HepG2 (cell line): ENCODE data around the gene CLDN3. TPM values are rescaled to one million over a fixed set of nuclear protein-coding genes. Genes with fewer than 3 reads are reported as not detected.
A peak's percentile ranks its signal among the peaks of the same experiment; 100 is the strongest.

ENCODE experiments used
- GPBP1L1 ChIP-seq: sonication (generic); formaldehyde crosslinking; IDR thresholded peaks from 2 replicates; pipeline ENCODE4 v1.5.0; 2020; ENCODE audit warnings: mild to moderate bottlenecking, missing genetic modification reagents
- LCORL ChIP-seq, 2 experiments: fragments of 450-650 bp in 1 of 2; sonication (generic) in 1 of 2; formaldehyde crosslinking in 1 of 2; IDR thresholded peaks; 2 replicates each; pipeline versions ENCODE4 v1.5.0 to v1.6.1; 2017 to 2020; ENCODE audit warnings: antibody characterized with exemption in 1 of 2, missing genetic modification reagents in 1 of 2
- MIXL1 ChIP-seq: IDR thresholded peaks from 2 replicates; pipeline ENCODE4 v1.6.1; 2016
- MYC ChIP-seq: sonication (generic); formaldehyde crosslinking; IDR thresholded peaks from 2 replicates; pipeline ENCODE4 v1.9.0; 2021; ENCODE audit warnings: missing genetic modification reagents, borderline replicate concordance
- SALL1 ChIP-seq: sonication (generic); formaldehyde crosslinking; IDR thresholded peaks from 2 replicates; pipeline ENCODE4 v1.8.0; 2022; ENCODE audit warnings: mild to moderate bottlenecking, missing genetic modification reagents
- ZFX ChIP-seq: sonication (generic); formaldehyde crosslinking; IDR thresholded peaks from 2 replicates; pipeline ENCODE4 v1.4.0; 2020; ENCODE audit warnings: mild to moderate bottlenecking, low read depth, missing genetic modification reagents, moderate library complexity
- ZNF558 ChIP-seq: sonication (generic); formaldehyde crosslinking; IDR thresholded peaks from 2 replicates; pipeline ENCODE4 v1.9.0; 2022; ENCODE audit warnings: mild to moderate bottlenecking, missing genetic modification reagents, borderline replicate concordance
- polyA plus RNA-seq, 8 experiments: library from polyadenylated mRNA; depleted of rRNA in 3 of 8; stranded (reverse) in 7 of 8; unstranded in 1 of 8; fragments of >200 nt; fragmentation: Illumina TruSeq in 4 of 8; extraction: Trizol in 4 of 8; gene quantifications; 2 replicates each; pipeline versions ENCODE4 v1.2.1 to v1.2.3, GENCODE V29; 2011 to 2016; ENCODE audit warnings: low read depth in 4 of 8, missing spikeins in 1 of 8, mixed read lengths in 1 of 8; ENCODE audit not compliant: insufficient read depth in 1 of 8
- total RNA-seq, 5 experiments: library from RNA; depleted of rRNA; stranded (reverse); fragments of >200 nt; fragmentation: Illumina TruSeq; extraction: Trizol; gene quantifications; 2 replicates each; pipeline ENCODE4 v1.2.3, GENCODE V29; 2016; ENCODE audit warnings: low read depth in 1 of 5
- TF ChIP-seq, protein P1 (sequence below): sonication (generic); formaldehyde crosslinking; IDR thresholded peaks from 2 replicates; pipeline ENCODE4 v1.5.0; 2020; ENCODE audit warnings: mild to moderate bottlenecking, missing genetic modification reagents, borderline replicate concordance
- TF ChIP-seq, protein P2 (sequence below): sonication (generic); formaldehyde crosslinking; IDR thresholded peaks from 2 replicates; pipeline ENCODE4 v1.5.0; 2020; ENCODE audit warnings: missing genetic modification reagents
- TF ChIP-seq, protein P3 (sequence below): IDR thresholded peaks from 2 replicates; pipeline ENCODE4 v1.6.1; 2012; ENCODE audit warnings: low read length, improper control_type of control experiment
- TF ChIP-seq, protein P4 (sequence below): sonication (generic); formaldehyde crosslinking; IDR thresholded peaks from 2 replicates; pipeline ENCODE4 v1.5.1; 2020; ENCODE audit warnings: missing genetic modification reagents, mild to moderate bottlenecking, borderline replicate concordance

Gene CLDN3
- total and polyA plus RNA-seq, 2 of the 13 experiments (the other 11 are each of a cell fraction or from before 2014, with no cell fraction given): 0.31 to 0.51 TPM

GRCh38 chr7:73773700-73774517, 3.8 kb upstream of the CLDN3 start (continued):
- TF ChIP-seq, protein P1, sequence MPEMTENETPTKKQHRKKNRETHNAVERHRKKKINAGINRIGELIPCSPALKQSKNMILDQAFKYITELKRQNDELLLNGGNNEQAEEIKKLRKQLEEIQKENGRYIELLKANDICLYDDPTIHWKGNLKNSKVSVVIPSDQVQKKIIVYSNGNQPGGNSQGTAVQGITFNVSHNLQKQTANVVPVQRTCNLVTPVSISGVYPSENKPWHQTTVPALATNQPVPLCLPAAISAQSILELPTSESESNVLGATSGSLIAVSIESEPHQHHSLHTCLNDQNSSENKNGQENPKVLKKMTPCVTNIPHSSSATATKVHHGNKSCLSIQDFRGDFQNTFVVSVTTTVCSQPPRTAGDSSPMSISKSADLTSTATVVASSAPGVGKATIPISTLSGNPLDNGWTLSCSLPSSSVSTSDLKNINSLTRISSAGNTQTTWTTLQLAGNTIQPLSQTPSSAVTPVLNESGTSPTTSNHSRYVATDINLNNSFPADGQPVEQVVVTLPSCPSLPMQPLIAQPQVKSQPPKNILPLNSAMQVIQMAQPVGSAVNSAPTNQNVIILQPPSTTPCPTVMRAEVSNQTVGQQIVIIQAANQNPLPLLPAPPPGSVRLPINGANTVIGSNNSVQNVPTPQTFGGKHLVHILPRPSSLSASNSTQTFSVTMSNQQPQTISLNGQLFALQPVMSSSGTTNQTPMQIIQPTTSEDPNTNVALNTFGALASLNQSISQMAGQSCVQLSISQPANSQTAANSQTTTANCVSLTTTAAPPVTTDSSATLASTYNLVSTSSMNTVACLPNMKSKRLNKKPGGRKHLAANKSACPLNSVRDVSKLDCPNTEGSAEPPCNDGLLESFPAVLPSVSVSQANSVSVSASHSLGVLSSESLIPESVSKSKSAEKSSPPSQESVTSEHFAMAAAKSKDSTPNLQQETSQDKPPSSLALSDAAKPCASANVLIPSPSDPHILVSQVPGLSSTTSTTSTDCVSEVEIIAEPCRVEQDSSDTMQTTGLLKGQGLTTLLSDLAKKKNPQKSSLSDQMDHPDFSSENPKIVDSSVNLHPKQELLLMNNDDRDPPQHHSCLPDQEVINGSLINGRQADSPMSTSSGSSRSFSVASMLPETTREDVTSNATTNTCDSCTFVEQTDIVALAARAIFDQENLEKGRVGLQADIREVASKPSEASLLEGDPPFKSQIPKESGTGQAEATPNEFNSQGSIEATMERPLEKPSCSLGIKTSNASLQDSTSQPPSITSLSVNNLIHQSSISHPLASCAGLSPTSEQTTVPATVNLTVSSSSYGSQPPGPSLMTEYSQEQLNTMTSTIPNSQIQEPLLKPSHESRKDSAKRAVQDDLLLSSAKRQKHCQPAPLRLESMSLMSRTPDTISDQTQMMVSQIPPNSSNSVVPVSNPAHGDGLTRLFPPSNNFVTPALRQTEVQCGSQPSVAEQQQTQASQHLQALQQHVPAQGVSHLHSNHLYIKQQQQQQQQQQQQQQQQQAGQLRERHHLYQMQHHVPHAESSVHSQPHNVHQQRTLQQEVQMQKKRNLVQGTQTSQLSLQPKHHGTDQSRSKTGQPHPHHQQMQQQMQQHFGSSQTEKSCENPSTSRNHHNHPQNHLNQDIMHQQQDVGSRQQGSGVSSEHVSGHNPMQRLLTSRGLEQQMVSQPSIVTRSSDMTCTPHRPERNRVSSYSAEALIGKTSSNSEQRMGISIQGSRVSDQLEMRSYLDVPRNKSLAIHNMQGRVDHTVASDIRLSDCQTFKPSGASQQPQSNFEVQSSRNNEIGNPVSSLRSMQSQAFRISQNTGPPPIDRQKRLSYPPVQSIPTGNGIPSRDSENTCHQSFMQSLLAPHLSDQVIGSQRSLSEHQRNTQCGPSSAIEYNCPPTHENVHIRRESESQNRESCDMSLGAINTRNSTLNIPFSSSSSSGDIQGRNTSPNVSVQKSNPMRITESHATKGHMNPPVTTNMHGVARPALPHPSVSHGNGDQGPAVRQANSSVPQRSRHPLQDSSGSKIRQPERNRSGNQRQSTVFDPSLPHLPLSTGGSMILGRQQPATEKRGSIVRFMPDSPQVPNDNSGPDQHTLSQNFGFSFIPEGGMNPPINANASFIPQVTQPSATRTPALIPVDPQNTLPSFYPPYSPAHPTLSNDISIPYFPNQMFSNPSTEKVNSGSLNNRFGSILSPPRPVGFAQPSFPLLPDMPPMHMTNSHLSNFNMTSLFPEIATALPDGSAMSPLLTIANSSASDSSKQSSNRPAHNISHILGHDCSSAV (CRISPR knock-in tag): no peak
- TF ChIP-seq, protein P2, sequence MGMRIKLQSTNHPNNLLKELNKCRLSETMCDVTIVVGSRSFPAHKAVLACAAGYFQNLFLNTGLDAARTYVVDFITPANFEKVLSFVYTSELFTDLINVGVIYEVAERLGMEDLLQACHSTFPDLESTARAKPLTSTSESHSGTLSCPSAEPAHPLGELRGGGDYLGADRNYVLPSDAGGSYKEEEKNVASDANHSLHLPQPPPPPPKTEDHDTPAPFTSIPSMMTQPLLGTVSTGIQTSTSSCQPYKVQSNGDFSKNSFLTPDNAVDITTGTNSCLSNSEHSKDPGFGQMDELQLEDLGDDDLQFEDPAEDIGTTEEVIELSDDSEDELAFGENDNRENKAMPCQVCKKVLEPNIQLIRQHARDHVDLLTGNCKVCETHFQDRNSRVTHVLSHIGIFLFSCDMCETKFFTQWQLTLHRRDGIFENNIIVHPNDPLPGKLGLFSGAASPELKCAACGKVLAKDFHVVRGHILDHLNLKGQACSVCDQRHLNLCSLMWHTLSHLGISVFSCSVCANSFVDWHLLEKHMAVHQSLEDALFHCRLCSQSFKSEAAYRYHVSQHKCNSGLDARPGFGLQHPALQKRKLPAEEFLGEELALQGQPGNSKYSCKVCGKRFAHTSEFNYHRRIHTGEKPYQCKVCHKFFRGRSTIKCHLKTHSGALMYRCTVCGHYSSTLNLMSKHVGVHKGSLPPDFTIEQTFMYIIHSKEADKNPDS: no peak
- TF ChIP-seq, protein P3, sequence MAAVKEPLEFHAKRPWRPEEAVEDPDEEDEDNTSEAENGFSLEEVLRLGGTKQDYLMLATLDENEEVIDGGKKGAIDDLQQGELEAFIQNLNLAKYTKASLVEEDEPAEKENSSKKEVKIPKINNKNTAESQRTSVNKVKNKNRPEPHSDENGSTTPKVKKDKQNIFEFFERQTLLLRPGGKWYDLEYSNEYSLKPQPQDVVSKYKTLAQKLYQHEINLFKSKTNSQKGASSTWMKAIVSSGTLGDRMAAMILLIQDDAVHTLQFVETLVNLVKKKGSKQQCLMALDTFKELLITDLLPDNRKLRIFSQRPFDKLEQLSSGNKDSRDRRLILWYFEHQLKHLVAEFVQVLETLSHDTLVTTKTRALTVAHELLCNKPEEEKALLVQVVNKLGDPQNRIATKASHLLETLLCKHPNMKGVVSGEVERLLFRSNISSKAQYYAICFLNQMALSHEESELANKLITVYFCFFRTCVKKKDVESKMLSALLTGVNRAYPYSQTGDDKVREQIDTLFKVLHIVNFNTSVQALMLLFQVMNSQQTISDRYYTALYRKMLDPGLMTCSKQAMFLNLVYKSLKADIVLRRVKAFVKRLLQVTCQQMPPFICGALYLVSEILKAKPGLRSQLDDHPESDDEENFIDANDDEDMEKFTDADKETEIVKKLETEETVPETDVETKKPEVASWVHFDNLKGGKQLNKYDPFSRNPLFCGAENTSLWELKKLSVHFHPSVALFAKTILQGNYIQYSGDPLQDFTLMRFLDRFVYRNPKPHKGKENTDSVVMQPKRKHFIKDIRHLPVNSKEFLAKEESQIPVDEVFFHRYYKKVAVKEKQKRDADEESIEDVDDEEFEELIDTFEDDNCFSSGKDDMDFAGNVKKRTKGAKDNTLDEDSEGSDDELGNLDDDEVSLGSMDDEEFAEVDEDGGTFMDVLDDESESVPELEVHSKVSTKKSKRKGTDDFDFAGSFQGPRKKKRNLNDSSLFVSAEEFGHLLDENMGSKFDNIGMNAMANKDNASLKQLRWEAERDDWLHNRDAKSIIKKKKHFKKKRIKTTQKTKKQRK: no peak
- TF ChIP-seq SALL1 (CRISPR knock-in tag) (peak; percentile 34; the same call in 1 of the 2 replicates), LCORL (IDR thresholded peaks at IDR 0.05) (no peak), LCORL (CRISPR knock-in tag; IDR thresholded peaks at IDR 0.05) (peak; percentile 50; the same call in 1 of the 2 replicates), ZFX (CRISPR knock-in tag) (no peak), ZNF558 (CRISPR knock-in tag) (no peak), MYC (no peak), MIXL1 (CRISPR knock-in tag) (0 out of 2 replicates have a peak, but pooled peaks have one; percentile 13), GPBP1L1 (CRISPR knock-in tag) (no peak)
- TF ChIP-seq, protein P4, sequence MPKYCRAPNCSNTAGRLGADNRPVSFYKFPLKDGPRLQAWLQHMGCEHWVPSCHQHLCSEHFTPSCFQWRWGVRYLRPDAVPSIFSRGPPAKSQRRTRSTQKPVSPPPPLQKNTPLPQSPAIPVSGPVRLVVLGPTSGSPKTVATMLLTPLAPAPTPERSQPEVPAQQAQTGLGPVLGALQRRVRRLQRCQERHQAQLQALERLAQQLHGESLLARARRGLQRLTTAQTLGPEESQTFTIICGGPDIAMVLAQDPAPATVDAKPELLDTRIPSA (CRISPR knock-in tag): no peak
